K562 (cell line): Measurements from ENCODE around the gene PTPN13.

Source experiments
- CTBP1 ChIP-seq: fragments of 450-650 bp; IDR thresholded peaks from 2 replicates; pipeline ENCODE4 v1.6.1; 2016; ENCODE audit warnings: borderline replicate concordance
- ELK3 ChIP-seq: fragments of 450-650 bp; formaldehyde crosslinking; IDR thresholded peaks from 2 replicates; pipeline ENCODE4 v1.4.0; 2020; ENCODE audit warnings: mild to moderate bottlenecking
- MTA2 ChIP-seq: fragments of 450-650 bp; IDR thresholded peaks from 2 replicates; pipeline ENCODE4 v1.6.1; 2016; ENCODE audit warnings: low read depth
- NFYB ChIP-seq: IDR thresholded peaks from 2 replicates; pipeline ENCODE4 v1.6.1; 2011; ENCODE audit warnings: mild to moderate bottlenecking, moderate library complexity; ENCODE audit not compliant: insufficient read length; ENCODE audit errors: extremely low read depth

GRCh38 chr4:86661418-86661817, 67.3 kb downstream of the PTPN13 start:
- TF ChIP-seq ELK3 (no peak), NFYB (no peak), MTA2 (no peak), CTBP1 (no peak)
